ENCODE results near the gene FILIP1. TPM values are rescaled to one million over a fixed set of nuclear protein-coding genes. Genes with fewer than 3 reads are reported as not detected.

FILIP1 gene
- total RNA-seq, 1 experiment from 2014 or later = 0.15 TPM

- Histone ChIP-seq H3K36me3 (ENCODE audit: insufficient read depth, low read length) (no peaks in the 10 kb centered on the region), H3K79me2 (ENCODE audit: low read length) (no peaks in the 10 kb centered on the region), H3K4me2 (ENCODE audit: low read depth, low read length, poor library complexity, severe bottlenecking) (no peak overlapping the region), H3K9ac (ENCODE audit: low read length) (no peak overlapping the region), H3K27ac (ENCODE audit: low read length) (no peak overlapping the region), H3K9me3 (ENCODE audit: low read length) (no peaks in the 10 kb centered on the region), H3K9me2 (replicated peaks; ENCODE audit: insufficient read depth, low read length) (no peaks in the 10 kb centered on the region), H4K20me1 (ENCODE audit: insufficient read depth, low read depth, low read length) (no peaks in the 10 kb centered on the region), H3K27me3 (ENCODE audit: low read length) (no peaks in the 10 kb centered on the region), H3K4me1 (ENCODE audit: low read length) (no peaks in the 10 kb centered on the region), H3K4me3 (ENCODE audit: low read length) (no peak overlapping the region), H2AFZ (ENCODE audit: low read length) (no peak overlapping the region)
- DNase-seq = no peak
These were observed 149.6 kb downstream of the FILIP1 start for GRCh38 chr6:75344021-75344420.

- Histone ChIP-seq H3K9ac (ENCODE audit: low read length) (no peak overlapping the region), H3K79me2 (ENCODE audit: low read length) (no peaks in the 10 kb centered on the region), H2AFZ (ENCODE audit: low read length) (no peak overlapping the region), H3K4me3 (ENCODE audit: low read length) (no peak overlapping the region), H4K20me1 (ENCODE audit: insufficient read depth, low read depth, low read length) (no peaks in the 10 kb centered on the region), H3K4me2 (ENCODE audit: low read depth, low read length, poor library complexity, severe bottlenecking) (no peak overlapping the region), H3K27me3 (ENCODE audit: low read length) (no peaks in the 10 kb centered on the region), H3K27ac (ENCODE audit: low read length) (no peak overlapping the region), H3K9me2 (replicated peaks; ENCODE audit: insufficient read depth, low read length) (no peaks in the 10 kb centered on the region), H3K9me3 (ENCODE audit: low read length) (no peaks in the 10 kb centered on the region), H3K36me3 (ENCODE audit: insufficient read depth, low read length) (no peaks in the 10 kb centered on the region), H3K4me1 (ENCODE audit: low read length) (no peaks in the 10 kb centered on the region)
- DNase-seq = no peak
These were observed 155.6 kb downstream of the FILIP1 start for GRCh38 chr6:75337835-75338580.

GRCh38 chr6:75334266-75335040, 159.1 kb downstream of the FILIP1 start:
- Histone ChIP-seq H3K27ac (ENCODE audit: low read length) (no peak overlapping the region), H3K9me3 (ENCODE audit: low read length) (no peaks in the 10 kb centered on the region), H3K9me2 (replicated peaks; ENCODE audit: insufficient read depth, low read length) (no peaks in the 10 kb centered on the region), H3K36me3 (ENCODE audit: insufficient read depth, low read length) (no peaks in the 10 kb centered on the region), H3K4me2 (ENCODE audit: low read depth, low read length, poor library complexity, severe bottlenecking) (no peak overlapping the region), H3K9ac (ENCODE audit: low read length) (no peak overlapping the region), H3K4me1 (ENCODE audit: low read length) (no peaks in the 10 kb centered on the region), H3K4me3 (ENCODE audit: low read length) (no peak overlapping the region), H2AFZ (ENCODE audit: low read length) (no peak overlapping the region), H3K27me3 (ENCODE audit: low read length) (no peaks in the 10 kb centered on the region), H4K20me1 (ENCODE audit: insufficient read depth, low read depth, low read length) (no peaks in the 10 kb centered on the region), H3K79me2 (ENCODE audit: low read length) (no peaks in the 10 kb centered on the region)
- no peak for DNase-seq

GRCh38 chr6:75333676-75334200, 159.9 kb downstream of the FILIP1 start:
- Histone ChIP-seq H3K27me3 (ENCODE audit: low read length) (no peaks in the 10 kb centered on the region), H3K36me3 (ENCODE audit: insufficient read depth, low read length) (no peaks in the 10 kb centered on the region), H4K20me1 (ENCODE audit: insufficient read depth, low read depth, low read length) (no peaks in the 10 kb centered on the region), H3K9me3 (ENCODE audit: low read length) (no peaks in the 10 kb centered on the region), H3K4me2 (ENCODE audit: low read depth, low read length, poor library complexity, severe bottlenecking) (no peak overlapping the region), H3K27ac (ENCODE audit: low read length) (no peak overlapping the region), H3K4me1 (ENCODE audit: low read length) (no peaks in the 10 kb centered on the region), H2AFZ (ENCODE audit: low read length) (no peak overlapping the region), H3K79me2 (ENCODE audit: low read length) (no peaks in the 10 kb centered on the region), H3K4me3 (ENCODE audit: low read length) (no peak overlapping the region), H3K9ac (ENCODE audit: low read length) (no peak overlapping the region), H3K9me2 (replicated peaks; ENCODE audit: insufficient read depth, low read length) (no peaks in the 10 kb centered on the region)
- DNase-seq = no peak

GRCh38 chr6:75331151-75331550, 162.4 kb downstream of the FILIP1 start:
- no peaks in the 10 kb centered on the region for H3K9me2 ChIP-seq (replicated peaks; ENCODE audit: insufficient read depth, low read length)
- H3K79me2 ChIP-seq (ENCODE audit: low read length) = no peaks in the 10 kb centered on the region
- no peaks in the 10 kb centered on the region for H3K36me3 ChIP-seq (ENCODE audit: insufficient read depth, low read length)
- no peak overlapping the region for H3K4me3 ChIP-seq (ENCODE audit: low read length)
- no peaks in the 10 kb centered on the region for H3K4me1 ChIP-seq (ENCODE audit: low read length)
- H2AFZ ChIP-seq (ENCODE audit: low read length) = no peak overlapping the region
- H3K4me2 ChIP-seq (ENCODE audit: low read depth, low read length, poor library complexity, severe bottlenecking) = no peak overlapping the region
- no peak for DNase-seq
- H3K27ac ChIP-seq (ENCODE audit: low read length) = no peak overlapping the region
- no peaks in the 10 kb centered on the region for H3K27me3 ChIP-seq (ENCODE audit: low read length)
- H3K9ac ChIP-seq (ENCODE audit: low read length) = no peak overlapping the region
- no peaks in the 10 kb centered on the region for H4K20me1 ChIP-seq (ENCODE audit: insufficient read depth, low read depth, low read length)
- H3K9me3 ChIP-seq (ENCODE audit: low read length) = no peaks in the 10 kb centered on the region

GRCh38 chr6:75329703-75330102, 163.9 kb downstream of the FILIP1 start:
- Histone ChIP-seq H3K9ac (ENCODE audit: low read length) (no peak overlapping the region), H3K79me2 (ENCODE audit: low read length) (no peaks in the 10 kb centered on the region), H3K9me3 (ENCODE audit: low read length) (no peaks in the 10 kb centered on the region), H3K36me3 (ENCODE audit: insufficient read depth, low read length) (no peaks in the 10 kb centered on the region), H3K27me3 (ENCODE audit: low read length) (no peaks in the 10 kb centered on the region), H2AFZ (ENCODE audit: low read length) (no peak overlapping the region), H3K4me3 (ENCODE audit: low read length) (no peak overlapping the region), H3K4me1 (ENCODE audit: low read length) (no peaks in the 10 kb centered on the region), H3K9me2 (replicated peaks; ENCODE audit: insufficient read depth, low read length) (no peaks in the 10 kb centered on the region), H3K27ac (ENCODE audit: low read length) (no peak overlapping the region), H3K4me2 (ENCODE audit: low read depth, low read length, poor library complexity, severe bottlenecking) (no peak overlapping the region), H4K20me1 (ENCODE audit: insufficient read depth, low read depth, low read length) (no peaks in the 10 kb centered on the region)
- no peak for DNase-seq

GRCh38 chr6:75327807-75328206, 165.8 kb downstream of the FILIP1 start:
- Histone ChIP-seq H4K20me1 (ENCODE audit: insufficient read depth, low read depth, low read length) (no peaks in the 10 kb centered on the region), H3K4me2 (ENCODE audit: low read depth, low read length, poor library complexity, severe bottlenecking) (no peak overlapping the region), H2AFZ (ENCODE audit: low read length) (no peak overlapping the region), H3K36me3 (ENCODE audit: insufficient read depth, low read length) (no peaks in the 10 kb centered on the region), H3K4me3 (ENCODE audit: low read length) (no peak overlapping the region), H3K79me2 (ENCODE audit: low read length) (no peaks in the 10 kb centered on the region), H3K27me3 (ENCODE audit: low read length) (no peaks in the 10 kb centered on the region), H3K27ac (ENCODE audit: low read length) (no peak overlapping the region), H3K9ac (ENCODE audit: low read length) (no peak overlapping the region), H3K9me3 (ENCODE audit: low read length) (no peaks in the 10 kb centered on the region), H3K4me1 (ENCODE audit: low read length) (no peaks in the 10 kb centered on the region), H3K9me2 (replicated peaks; ENCODE audit: insufficient read depth, low read length) (no peaks in the 10 kb centered on the region)
- no peak for DNase-seq

- Histone ChIP-seq H3K9me2 (replicated peaks; ENCODE audit: insufficient read depth, low read length) (no peaks in the 10 kb centered on the region), H3K4me2 (ENCODE audit: low read depth, low read length, poor library complexity, severe bottlenecking) (no peak overlapping the region), H3K9ac (ENCODE audit: low read length) (no peak overlapping the region), H3K4me1 (ENCODE audit: low read length) (no peaks in the 10 kb centered on the region), H3K4me3 (ENCODE audit: low read length) (no peak overlapping the region), H3K27me3 (ENCODE audit: low read length) (no peaks in the 10 kb centered on the region), H3K27ac (ENCODE audit: low read length) (no peak overlapping the region), H3K36me3 (ENCODE audit: insufficient read depth, low read length) (no peaks in the 10 kb centered on the region), H3K79me2 (ENCODE audit: low read length) (no peaks in the 10 kb centered on the region), H2AFZ (ENCODE audit: low read length) (no peak overlapping the region), H4K20me1 (ENCODE audit: insufficient read depth, low read depth, low read length) (no peaks in the 10 kb centered on the region), H3K9me3 (ENCODE audit: low read length) (no peaks in the 10 kb centered on the region)
- no peak for DNase-seq
These were observed 166.9 kb downstream of the FILIP1 start for GRCh38 chr6:75326557-75327258.
